CD4-positive, alpha-beta T cell treated with Interleukin-10 for 1 hour (primary cell): Measurements from ENCODE around the gene SLIT3.

Experiments used
- DNase-seq: peaks from one replicate; pipeline ENCODE4 v3.0.0-alpha.2; 2020

Gene SLIT3

DNA sequence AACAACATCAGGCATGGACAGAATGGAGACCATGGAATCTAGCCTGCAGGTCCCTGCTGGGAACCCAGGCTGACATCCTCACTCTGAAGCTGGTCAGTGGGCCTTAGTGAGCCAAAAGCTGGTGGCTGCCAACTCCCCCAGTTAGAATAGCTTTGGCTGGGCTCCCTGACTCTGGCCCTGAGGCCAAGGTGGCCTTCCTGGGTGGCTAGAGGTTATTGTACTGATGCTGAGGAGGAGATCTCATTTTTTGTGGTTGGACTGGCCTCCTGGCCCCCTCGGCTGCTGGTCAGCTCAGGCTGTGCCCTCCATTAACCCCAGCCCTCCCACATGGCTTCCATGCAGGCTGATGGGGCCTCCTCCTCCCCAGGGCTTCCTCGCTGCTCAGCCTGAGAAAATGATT lies 620.5 kb downstream of the SLIT3 start:
- no peak for DNase-seq

GRCh38 chr5:168679515-168679920 lies 621.4 kb downstream of the SLIT3 start:
- DNase-seq, result peak; percentile 54

DNA sequence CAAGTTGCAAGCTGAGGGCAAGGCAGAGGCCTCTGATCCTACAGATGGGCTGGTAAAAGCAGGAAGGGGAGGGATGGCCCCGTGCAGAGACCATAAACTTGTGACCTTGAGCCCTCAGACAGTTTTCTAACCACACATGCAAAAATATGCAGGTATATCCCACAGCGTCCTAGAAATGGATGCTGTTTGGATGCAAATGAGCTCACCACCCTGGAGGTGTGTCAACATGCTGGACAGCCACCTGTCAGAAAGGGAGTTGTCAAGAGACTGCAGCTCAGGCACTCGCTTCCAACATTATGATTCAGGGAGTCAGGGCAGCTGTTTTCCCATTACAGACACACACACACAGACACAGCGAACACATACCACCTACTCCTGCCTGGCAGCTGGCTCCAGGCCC lies 624.4 kb downstream of the SLIT3 start:
- DNase-seq, result no peak

GRCh38 chr5:168675883-168676408 lies 625.0 kb downstream of the SLIT3 start:
- no peak for DNase-seq

- DNase-seq, result no peak
Observed at GRCh38 chr5:168674893-168675482, 626.0 kb downstream of the SLIT3 start.

DNA sequence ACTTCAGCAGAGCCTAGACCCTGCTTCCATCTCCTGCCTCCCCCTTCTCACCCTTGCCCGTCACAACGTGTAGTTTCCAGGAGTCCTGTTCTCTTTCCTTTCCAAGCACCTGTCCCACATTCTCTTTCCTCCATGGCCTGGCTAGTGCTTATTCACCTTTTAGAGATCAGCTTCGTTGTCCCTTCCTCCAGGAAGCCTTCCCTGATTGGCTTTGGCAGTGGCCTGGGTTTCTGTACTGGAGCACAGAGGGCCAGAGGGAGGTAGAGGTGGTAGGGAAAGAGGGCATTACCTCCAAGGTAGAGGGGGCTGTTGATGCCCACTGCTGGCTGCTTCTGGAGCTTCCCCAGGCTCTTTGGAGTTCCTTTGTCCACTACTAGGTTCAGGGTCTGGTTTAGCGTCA lies 628.1 kb downstream of the SLIT3 start:
- DNase-seq, result no peak

- no peak for DNase-seq
Observed at GRCh38 chr5:168672016-168672415, 628.9 kb downstream of the SLIT3 start.

- DNase-seq, result no peak
Observed at GRCh38 chr5:168670881-168671575, 629.9 kb downstream of the SLIT3 start.

DNA sequence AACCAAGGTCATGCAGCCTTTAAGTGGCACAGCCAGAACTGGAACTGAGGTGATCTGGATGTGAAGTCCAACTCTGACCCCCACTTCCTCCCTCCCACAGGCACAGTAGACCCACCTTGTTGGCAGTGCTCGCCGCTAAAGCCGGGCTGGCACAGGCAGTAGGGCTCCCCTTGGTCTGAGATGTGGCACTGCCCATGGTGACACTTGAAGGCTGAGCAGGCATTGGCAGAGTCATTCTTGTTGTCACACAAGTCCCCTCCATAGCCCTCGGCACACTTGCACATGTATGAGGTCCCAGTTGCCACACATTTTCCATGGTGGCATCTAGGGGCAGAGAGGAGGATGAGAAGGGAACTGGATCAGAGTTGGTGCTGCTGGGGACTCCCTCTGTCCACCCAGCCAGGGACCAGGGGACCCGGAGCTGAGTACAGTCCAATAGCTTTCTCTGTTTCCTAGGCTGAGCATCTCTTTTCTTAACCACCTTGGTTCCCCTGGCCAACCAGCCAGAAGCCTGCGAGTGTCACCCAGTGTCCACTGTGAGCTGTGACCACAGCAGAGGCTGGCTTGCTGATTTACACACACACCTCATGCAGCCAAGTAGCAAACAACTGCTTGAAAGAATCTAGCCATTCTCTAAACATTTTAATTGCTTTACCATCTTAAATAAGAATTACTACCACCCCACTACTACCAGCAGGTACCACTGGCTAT lies 631.1 kb downstream of the SLIT3 start:
- DNase-seq, result no peak

DNA sequence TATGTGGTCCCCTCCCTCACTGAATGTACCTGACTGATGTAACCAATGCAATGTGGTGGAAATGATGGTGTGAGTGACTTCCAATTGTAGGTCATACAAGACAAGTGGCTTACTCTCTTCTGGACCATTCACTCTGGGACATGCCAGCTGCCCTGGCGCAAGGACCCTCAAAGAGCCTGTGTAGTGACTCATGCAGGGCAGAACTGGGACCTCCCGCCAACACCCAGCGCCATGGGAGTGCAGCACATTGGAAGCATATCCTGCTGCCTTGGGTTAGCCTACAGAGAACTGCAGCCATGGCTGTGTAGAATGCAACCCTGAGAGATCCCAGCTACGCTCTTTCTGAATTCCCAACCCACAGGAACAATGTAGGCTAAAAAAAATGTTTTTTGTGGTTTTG lies 631.8 kb downstream of the SLIT3 start:
- no peak for DNase-seq

GRCh38 chr5:168668078-168668477 lies 632.9 kb downstream of the SLIT3 start:
- DNase-seq, result no peak

GRCh38 chr5:168667301-168667840 lies 633.6 kb downstream of the SLIT3 start:
- no peak for DNase-seq

DNA sequence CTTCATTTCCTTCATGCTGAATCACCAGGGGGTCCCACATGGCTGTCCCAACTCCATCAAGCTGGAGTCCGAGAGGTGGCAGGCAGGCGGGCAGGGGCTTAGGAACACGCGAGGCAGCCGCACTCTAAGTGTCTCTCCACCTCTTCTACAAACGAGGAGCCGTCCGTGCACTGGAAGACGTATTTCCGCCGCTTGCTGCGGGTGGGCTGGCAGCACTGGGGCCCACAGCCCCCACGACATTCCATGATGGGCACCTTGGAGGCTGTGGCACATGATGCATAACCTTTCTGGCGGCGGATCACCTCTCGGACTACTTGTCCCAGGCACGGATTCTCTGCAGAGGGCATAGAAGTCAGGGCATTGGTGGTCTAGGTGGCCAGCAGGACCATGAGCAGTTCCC lies 634.6 kb downstream of the SLIT3 start:
- no peak for DNase-seq

GRCh38 chr5:168663276-168664004 lies 637.5 kb downstream of the SLIT3 start:
- no peak for DNase-seq

DNA sequence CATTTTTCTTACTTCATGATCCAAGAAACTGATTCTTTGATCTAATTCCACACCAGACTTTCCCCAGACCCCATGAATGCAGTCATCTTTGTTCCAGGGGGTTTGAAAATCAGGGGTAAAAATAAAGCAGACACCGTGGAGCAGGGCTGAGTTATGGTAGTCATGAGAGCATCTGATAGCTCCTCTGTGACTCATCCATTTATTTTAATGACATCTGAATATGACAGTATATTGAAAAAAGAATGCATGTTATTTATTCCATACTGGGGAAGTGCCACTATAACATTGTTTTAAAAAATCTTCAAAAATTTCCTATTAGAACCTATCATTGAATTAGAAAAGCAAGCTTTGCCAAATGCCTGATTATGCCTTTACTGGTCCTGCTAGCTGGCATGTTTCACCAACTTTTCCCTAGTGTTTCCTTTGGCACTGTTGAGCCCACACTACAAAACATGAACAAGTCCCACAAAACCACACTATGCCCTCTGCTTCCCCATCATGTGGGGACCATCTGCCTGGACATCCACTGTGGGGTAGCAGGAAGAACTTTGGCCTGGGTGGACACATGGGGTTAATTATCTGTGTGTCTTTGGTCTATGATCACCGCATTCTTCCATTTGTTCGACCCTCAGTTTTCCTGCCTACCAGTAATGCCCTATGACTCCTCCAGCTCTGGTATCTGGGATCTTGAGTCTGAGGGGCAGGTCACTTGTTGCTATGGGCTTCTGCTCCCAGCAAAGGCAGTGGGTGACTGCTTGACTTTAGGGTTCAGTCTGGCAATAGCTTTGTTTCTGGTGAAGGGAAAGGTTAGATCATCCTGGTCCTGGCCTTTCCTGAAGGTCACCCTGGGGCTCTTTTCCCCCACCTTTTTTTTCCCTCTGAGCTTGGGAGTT lies 639.1 kb downstream of the SLIT3 start:
- no peak for DNase-seq

DNA sequence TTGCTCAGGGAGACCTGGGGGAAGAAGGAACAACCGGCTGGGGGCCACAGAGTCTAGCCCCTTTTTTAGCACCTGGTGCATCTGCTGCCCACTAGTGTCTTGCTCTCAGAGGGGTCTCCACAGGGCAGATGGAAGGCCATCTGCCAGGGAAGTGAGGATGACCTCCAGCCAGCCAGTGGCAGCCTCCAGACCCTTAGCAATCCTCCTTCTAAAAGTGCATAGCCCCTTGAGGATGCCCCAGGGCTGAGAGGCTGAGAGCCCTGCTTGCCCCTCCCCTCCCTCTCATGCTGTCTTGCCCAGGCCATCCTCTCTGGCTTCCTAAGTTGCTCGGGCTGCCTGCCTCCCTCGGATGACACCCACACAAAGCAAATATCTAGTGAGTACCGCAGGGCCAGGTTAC lies 640.2 kb downstream of the SLIT3 start:
- DNase-seq, result no peak

DNA sequence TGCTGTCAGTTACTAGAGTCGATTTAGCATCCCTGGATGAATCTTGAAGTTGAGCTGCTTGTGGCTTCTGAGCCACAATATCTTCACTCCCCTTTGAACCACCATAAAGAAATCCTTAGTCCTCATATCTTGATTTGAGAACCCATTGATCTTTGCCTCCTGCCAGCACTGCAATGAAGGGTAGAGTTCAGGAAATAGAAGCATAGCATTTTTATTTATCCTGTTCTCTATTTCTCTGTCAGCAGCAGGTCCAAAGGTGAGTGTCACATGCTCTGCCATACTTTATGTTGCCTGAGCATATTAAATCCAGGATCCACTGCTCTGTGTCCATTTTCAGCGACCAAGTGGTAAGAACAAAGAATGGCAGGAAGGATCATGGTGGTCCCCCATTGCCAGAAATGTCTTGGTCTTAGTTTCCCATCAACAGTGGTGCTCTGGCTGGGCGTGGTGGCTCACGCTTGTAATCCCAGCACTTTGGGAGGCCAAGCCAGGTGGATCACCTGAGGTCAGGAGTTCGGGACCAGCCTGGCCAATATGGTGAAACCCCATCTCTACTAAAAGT lies 641.6 kb downstream of the SLIT3 start:
- DNase-seq, result no peak

- no peak for DNase-seq
Observed at GRCh38 chr5:168658394-168658793, 642.5 kb downstream of the SLIT3 start.

DNA sequence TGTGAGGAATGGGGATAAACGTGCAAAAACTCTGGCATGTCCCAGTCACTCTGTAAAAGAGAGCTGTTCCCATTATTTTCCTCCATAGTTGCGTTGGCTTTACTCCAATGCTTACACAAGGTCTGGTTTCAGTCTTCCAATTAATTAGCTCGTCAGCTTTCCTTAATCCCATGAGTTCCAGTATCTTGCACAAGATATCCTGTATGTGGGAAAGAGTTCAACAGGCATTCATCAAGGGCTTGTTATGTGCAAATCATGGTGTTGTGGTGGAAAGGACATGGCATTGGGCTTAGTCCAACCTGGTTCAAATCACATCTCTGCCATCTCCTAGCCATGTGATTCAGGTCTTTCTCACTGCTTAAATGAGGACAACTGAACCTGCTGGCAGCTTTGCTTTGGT lies 644.3 kb downstream of the SLIT3 start:
- DNase-seq, result no peak

GRCh38 chr5:168655316-168655715 lies 645.6 kb downstream of the SLIT3 start:
- no peak for DNase-seq

DNA sequence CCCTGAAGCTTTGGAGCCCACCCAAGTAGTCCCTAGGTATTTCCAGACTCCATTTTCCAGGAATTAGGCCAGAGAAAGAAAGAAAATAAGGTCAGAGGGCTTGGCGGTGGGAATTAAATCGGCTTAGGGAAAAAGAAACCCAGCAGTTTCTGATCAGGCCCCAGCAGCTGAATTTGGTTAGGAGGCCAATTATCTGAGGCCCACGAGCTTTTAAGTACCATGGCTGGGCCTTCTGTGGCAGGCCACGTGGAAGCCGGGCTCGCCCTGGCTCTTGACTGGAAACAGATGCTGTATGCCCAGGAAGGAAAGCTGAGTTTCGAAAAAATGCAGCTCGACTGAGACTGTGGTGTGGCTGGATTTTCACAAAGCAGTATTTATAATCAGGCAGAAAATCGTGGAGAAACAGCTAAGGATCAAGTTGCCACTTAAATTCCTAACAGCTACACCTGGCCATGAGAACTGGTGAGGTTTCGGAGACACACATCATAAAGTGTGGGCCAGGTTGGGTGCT lies 646.7 kb downstream of the SLIT3 start:
- DNase-seq, result no peak
